ENCODE results near the gene RASAL2. TPM values are rescaled to one million over a fixed set of nuclear protein-coding genes. Genes with fewer than 3 reads are reported as not detected.

The RASAL2 gene
- total RNA-seq = not detected

DNA sequence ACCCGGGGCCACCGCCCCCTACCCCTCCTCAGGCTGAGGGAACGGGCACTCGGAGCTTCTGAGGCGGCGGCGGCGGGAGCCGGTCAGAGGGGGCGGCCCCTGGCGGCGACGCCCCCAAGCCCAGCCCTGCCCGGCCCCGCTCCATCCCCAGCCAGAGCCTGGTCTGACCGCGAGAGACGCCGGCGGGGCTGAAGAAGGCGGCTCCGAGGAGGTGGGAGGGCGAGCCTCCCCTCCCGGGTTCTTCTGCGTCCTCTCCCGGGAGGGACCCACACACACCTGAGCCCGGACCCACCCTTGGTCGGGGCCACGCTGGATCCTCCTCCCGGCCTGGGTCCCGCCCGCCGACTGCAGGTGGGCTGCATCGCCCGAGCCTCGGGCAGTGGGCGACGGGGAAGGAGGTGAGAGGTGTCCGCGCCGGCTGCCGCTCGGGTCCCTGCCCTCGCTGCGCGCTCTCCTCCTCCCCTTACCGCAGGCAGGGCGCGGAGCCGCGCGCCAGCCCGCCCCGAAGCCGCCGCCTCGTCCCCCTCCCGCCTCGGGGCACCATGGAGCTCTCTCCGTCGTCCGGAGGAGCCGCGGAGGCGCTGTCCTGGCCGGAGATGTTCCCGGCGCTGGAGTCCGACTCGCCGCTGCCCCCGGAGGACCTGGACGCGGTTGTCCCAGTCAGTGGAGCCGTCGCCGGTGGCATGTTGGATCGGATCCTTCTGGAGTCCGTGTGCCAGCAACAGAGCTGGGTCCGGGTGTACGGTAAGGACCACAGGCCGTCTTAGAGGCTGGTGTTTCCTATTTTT, at the start of gene RASAL2:
RASAL2 (plus strand) TSS at position 154 of the 788 bp plus-strand sequence; CDS start at position 543, 389 bp downstream.
- Mint-ChIP-seq H3K9me3 (ENCODE audit: low read depth) (peaks cover 4% of the 10 kb centered on the region), H3K27me3 (peaks cover 60% of the 10 kb centered on the region), H3K36me3 (ENCODE audit: low read depth) (peaks cover 4% of the 10 kb centered on the region), H3K4me1 (peaks cover 10% of the 10 kb centered on the region), H3K27ac (no peak within 1 kb of the TSS), H3K4me3 (peak within 1 kb of the TSS; percentile 60)
- peak; percentile 16 for DNase-seq
- intact Hi-C loops (cut with DNase I, micrococcal nuclease) = no loop called here
- POLR2A ChIA-PET = no interaction called here
- CTCF ChIA-PET = interaction anchor here (0.6 kb wide), 1 partner anchor 39 kb away, joined by 3 read pairs; no protein-coding TSS in a partner anchor
- peak; percentile 57 for ATAC-seq

DNA sequence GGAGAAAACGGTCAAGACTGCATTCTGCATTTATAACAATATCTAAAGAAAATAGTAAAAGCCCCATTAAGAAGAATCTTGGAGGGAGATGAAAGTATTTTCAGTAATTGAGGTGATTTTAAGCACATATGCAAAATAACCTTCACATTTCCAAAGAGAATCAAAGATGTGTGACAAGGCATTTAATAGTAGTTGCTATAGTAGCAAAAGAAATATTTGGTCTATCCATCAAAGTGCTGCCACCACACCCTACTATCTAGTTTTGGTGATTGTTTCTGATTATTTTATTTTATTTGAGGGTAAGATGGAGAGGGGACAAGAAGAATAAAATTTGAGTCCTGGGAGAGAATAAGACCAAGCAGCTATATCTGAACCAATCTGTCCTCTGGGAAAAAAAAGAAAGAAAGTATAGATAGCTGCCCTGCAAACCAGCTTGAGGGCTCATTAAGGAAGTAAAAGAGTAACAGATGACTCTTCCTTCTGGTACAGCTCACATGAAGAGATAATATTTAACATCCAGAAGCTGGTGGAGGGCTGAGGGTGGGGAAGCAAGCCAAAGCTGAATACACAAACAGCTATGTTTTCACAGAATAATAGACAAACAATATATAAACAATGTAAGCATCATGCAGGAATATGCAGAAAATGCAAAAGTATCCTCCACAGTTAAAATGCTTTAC, 47.2 kb upstream of the RASAL2 start:
- ATAC-seq (no peak), DNase-seq (no peak)
- intact Hi-C loops (cut with DNase I, micrococcal nuclease) = no loop called here
- H3K4me1 Mint-ChIP-seq = no peaks in the 10 kb centered on the region
- no peak overlapping the region for H3K4me3 Mint-ChIP-seq
- ChIA-PET CTCF (interaction anchor here (1.0 kb wide), 1 partner anchor 14 kb away, joined by 3 read pairs; no protein-coding TSS in a partner anchor), POLR2A (no interaction called here)
- H3K27me3 Mint-ChIP-seq = no peaks in the 10 kb centered on the region
- no peak overlapping the region for H3K27ac Mint-ChIP-seq
- H3K36me3 Mint-ChIP-seq (ENCODE audit: low read depth) = no peaks in the 10 kb centered on the region
- no peaks in the 10 kb centered on the region for H3K9me3 Mint-ChIP-seq (ENCODE audit: low read depth)

- peaks cover 2% of the 10 kb centered on the region for H3K27me3 Mint-ChIP-seq
- ATAC-seq = no peak
- H3K36me3 Mint-ChIP-seq (ENCODE audit: low read depth) = no peaks in the 10 kb centered on the region
- ChIA-PET POLR2A (no interaction called here), CTCF (interaction anchor here (1.0 kb wide), 1 partner anchor 15 kb away, joined by 3 read pairs; no protein-coding TSS in a partner anchor)
- H3K9me3 Mint-ChIP-seq (ENCODE audit: low read depth) = no peaks in the 10 kb centered on the region
- no peaks in the 10 kb centered on the region for H3K4me1 Mint-ChIP-seq
- no peak overlapping the region for H3K27ac Mint-ChIP-seq
- DNase-seq = no peak
- intact Hi-C loops (cut with DNase I, micrococcal nuclease) = no loop called here
- H3K4me3 Mint-ChIP-seq = no peak overlapping the region
Measured at GRCh38 chr1:178047403-178048093, 46.4 kb upstream of the RASAL2 start.

GRCh38 chr1:178048426-178048825, 45.5 kb upstream of the RASAL2 start:
- DNase-seq = no peak
- intact Hi-C loops (cut with DNase I, micrococcal nuclease) = no loop called here
- no peaks in the 10 kb centered on the region for H3K36me3 Mint-ChIP-seq (ENCODE audit: low read depth)
- POLR2A ChIA-PET = no interaction called here
- CTCF ChIA-PET = no interaction called here
- H3K4me3 Mint-ChIP-seq = no peak overlapping the region
- H3K27me3 Mint-ChIP-seq = peaks cover 2% of the 10 kb centered on the region
- no peak for ATAC-seq
- no peak overlapping the region for H3K27ac Mint-ChIP-seq
- no peaks in the 10 kb centered on the region for H3K4me1 Mint-ChIP-seq
- no peaks in the 10 kb centered on the region for H3K9me3 Mint-ChIP-seq (ENCODE audit: low read depth)

- Mint-ChIP-seq H3K9me3 (ENCODE audit: low read depth) (no peaks in the 10 kb centered on the region), H3K36me3 (ENCODE audit: low read depth) (no peaks in the 10 kb centered on the region), H3K4me1 (no peaks in the 10 kb centered on the region), H3K27ac (no peak overlapping the region), H3K4me3 (no peak overlapping the region), H3K27me3 (peaks cover 2% of the 10 kb centered on the region)
- ChIA-PET CTCF (no interaction called here), POLR2A (no interaction called here)
- intact Hi-C loops (cut with DNase I, micrococcal nuclease) = no loop called here
- ATAC-seq = no peak
- no peak for DNase-seq
Measured at GRCh38 chr1:178048883-178049282, 45.0 kb upstream of the RASAL2 start.

DNA sequence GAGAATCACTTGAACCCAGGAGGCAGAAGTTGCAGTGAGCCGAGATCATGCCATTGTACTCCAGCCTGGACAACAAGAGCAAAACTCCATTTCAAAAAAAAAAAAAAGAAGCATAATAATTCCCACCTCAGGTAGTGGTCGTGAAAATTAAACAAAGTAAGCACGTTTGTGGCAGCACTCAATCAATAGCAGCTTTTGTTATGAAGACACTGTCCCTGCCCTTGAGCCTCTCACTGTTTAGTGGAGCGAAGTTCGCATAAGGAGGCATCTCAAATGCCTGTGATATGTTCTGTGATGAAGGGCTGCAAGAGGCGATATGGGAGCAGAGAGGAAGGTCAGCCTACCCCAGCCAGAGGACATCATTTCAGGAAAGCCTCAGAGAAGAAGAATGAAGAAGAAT, 43.8 kb upstream of the RASAL2 start:
- H3K9me3 Mint-ChIP-seq (ENCODE audit: low read depth) = no peaks in the 10 kb centered on the region
- intact Hi-C loops (cut with DNase I, micrococcal nuclease) = no loop called here
- H3K36me3 Mint-ChIP-seq (ENCODE audit: low read depth) = no peaks in the 10 kb centered on the region
- DNase-seq (no peak), ATAC-seq (no peak)
- no peaks in the 10 kb centered on the region for H3K4me1 Mint-ChIP-seq
- ChIA-PET POLR2A (no interaction called here), CTCF (interaction anchor here (0.6 kb wide), 1 partner anchor 12 kb away, joined by 3 read pairs; no protein-coding TSS in a partner anchor)
- peaks cover 5% of the 10 kb centered on the region for H3K27me3 Mint-ChIP-seq
- no peak overlapping the region for H3K4me3 Mint-ChIP-seq
- H3K27ac Mint-ChIP-seq = no peak overlapping the region

DNA sequence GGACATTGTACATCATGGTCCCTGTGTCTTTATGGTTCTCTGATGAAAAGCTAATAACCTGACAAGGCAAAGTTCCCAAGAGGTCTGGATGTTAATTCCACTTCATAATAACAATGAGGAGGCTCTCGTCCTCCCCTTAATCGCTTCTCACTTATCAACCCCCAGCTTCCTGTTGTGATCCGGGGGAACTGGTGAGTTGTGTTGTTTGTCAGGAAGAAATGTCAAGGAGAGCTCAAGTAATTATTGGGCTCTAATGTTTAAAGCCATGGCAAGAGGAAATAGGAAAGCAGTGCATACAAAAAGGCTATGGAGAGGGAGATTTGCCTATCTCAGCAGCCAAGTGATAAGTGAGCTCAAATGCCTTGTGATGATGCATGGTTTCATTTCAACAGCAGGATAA, 42.8 kb upstream of the RASAL2 start:
- DNase-seq (no peak), ATAC-seq (no peak)
- intact Hi-C loops (cut with DNase I, micrococcal nuclease) = no loop called here
- no peaks in the 10 kb centered on the region for H3K36me3 Mint-ChIP-seq (ENCODE audit: low read depth)
- POLR2A ChIA-PET = no interaction called here
- H3K9me3 Mint-ChIP-seq (ENCODE audit: low read depth) = no peaks in the 10 kb centered on the region
- CTCF ChIA-PET = no interaction called here
- no peak overlapping the region for H3K27ac Mint-ChIP-seq
- peaks cover 5% of the 10 kb centered on the region for H3K27me3 Mint-ChIP-seq
- no peak overlapping the region for H3K4me3 Mint-ChIP-seq
- H3K4me1 Mint-ChIP-seq = no peaks in the 10 kb centered on the region

- DNase-seq = no peak
- no peak for ATAC-seq
- Mint-ChIP-seq H3K4me3 (no peak overlapping the region), H3K36me3 (ENCODE audit: low read depth) (no peaks in the 10 kb centered on the region), H3K27ac (no peak overlapping the region), H3K27me3 (peaks cover 5% of the 10 kb centered on the region), H3K9me3 (ENCODE audit: low read depth) (no peaks in the 10 kb centered on the region), H3K4me1 (no peaks in the 10 kb centered on the region)
- intact Hi-C loops (cut with DNase I, micrococcal nuclease) = no loop called here
- CTCF ChIA-PET = no interaction called here
- POLR2A ChIA-PET = no interaction called here
Measured at GRCh38 chr1:178052650-178053461, 41.0 kb upstream of the RASAL2 start.

- peaks cover 5% of the 10 kb centered on the region for H3K27me3 Mint-ChIP-seq
- DNase-seq = peak; percentile 5
- POLR2A ChIA-PET = no interaction called here
- H3K4me1 Mint-ChIP-seq = no peaks in the 10 kb centered on the region
- H3K9me3 Mint-ChIP-seq (ENCODE audit: low read depth) = no peaks in the 10 kb centered on the region
- H3K27ac Mint-ChIP-seq = no peak overlapping the region
- H3K36me3 Mint-ChIP-seq (ENCODE audit: low read depth) = no peaks in the 10 kb centered on the region
- CTCF ChIA-PET = interaction anchor here (0.6 kb wide), 1 partner anchor 39 kb away, joined by 3 read pairs; the partner anchor contains the start of gene RASAL2
- intact Hi-C loops (cut with DNase I, micrococcal nuclease) = no loop called here
- H3K4me3 Mint-ChIP-seq = no peak overlapping the region
- no peak for ATAC-seq
Measured at GRCh38 chr1:178055093-178055492, 38.8 kb upstream of the RASAL2 start.

DNA sequence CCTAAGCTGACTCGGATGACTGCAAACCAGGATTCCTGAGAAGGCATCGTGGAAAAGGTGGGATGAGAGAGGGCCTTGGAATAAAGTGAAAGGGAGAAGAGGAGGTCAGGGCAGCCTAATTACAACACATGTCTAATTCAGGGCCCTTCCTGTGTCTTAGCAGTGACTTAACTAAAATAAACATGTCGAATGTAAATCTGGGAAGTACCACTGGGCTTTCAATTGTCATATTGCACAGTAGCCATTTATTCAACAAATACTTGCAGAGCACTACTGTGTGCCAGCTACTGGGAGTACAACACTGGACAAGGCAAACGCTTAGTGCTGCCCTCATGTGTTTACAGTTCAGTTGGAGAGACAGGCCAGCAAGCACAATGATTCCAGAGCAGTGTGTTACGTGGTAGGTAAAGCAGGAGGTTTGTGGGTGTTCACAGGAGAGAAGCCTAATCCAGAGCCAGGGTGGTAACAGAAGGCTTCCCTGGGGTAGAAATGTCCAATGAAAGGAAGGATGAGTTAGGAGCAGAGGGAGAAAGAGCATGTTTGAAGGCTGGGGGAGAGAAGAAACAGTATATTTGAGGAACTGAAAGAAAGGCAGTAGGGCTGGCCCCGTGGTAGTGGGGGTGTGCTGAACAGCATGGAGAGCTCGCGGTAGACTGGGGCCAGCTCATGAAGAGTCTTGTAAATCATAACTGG, 38.0 kb upstream of the RASAL2 start:
- Mint-ChIP-seq H3K36me3 (ENCODE audit: low read depth) (no peaks in the 10 kb centered on the region), H3K27me3 (peaks cover 5% of the 10 kb centered on the region), H3K4me3 (no peak overlapping the region), H3K27ac (no peak overlapping the region), H3K4me1 (no peaks in the 10 kb centered on the region), H3K9me3 (ENCODE audit: low read depth) (no peaks in the 10 kb centered on the region)
- CTCF ChIA-PET = interaction anchor here (0.6 kb wide), 1 partner anchor 38 kb away, joined by 3 read pairs; the partner anchor contains the start of gene RASAL2
- DNase-seq (no peak), ATAC-seq (no peak)
- intact Hi-C loops (cut with DNase I, micrococcal nuclease) = no loop called here
- POLR2A ChIA-PET = no interaction called here
